ENCODE data around the gene FNDC8. TPM values are rescaled to one million over a fixed set of nuclear protein-coding genes. Genes with fewer than 3 reads are reported as not detected.

The FNDC8 gene
- total RNA-seq, 5 donors from 2014 or later (not counting 1 experiment from before 2014, with no cell fraction given), result not detected

- POLR2A ChIA-PET, result interaction anchor here in 1 of 2 donors (0.6 kb wide), 3 partner anchors 26 to 585 kb away, joined by 3 to 4 read pairs (median 3); no protein-coding TSS in a partner anchor
Measured at GRCh38 chr17:35117984-35118383, 3.4 kb upstream of the FNDC8 start.

DNA sequence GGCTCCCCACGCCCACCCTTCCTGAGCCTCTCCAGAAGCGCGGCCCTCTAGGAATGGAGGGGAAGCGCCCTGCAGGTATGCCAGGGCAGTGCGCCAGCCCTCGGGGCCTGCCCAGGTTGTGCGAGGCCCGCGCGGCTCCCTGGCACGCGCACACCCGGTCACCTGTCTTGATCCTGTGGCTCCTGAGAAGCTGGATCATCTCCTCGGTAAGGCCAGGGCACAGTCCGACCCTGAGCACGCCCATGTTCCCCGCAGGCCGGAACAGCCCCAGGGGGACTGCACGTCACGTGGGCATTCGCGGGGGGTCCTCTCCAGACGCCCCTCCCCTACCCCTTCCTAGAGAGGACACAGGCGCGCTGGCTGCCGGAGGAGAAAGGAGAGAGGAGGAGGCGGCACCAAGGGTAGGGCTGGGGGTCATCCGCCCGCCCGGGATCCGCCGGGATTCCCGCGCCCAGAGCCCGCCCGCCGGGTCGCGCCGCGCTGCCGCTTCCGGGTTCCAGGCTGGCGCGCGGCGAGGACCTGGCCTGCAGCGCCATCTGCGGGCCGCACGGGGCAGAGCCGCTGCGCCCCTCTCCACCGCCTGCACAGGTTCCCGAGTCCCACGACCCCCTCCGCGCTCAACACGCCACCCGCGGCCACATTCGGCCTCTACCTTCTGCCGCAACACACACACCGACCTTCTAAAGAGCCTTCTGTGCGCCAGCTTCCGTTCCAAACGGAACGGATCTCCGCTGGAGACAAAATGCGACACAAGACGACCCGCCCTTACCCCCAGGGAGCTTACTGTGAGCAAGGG, 1.8 kb upstream of the FNDC8 start, which contains the start of gene RAD51D:
Gene RAD51D (minus strand): TSS at position 491 of the 796 bp plus-strand sequence. CDS start 247 bp downstream, at position 244.
- peak; percentile 91 to 96 (median 93) for ATAC-seq (replicated peaks in 1 of 4)
- CTCF ChIA-PET, result interaction anchor here (0.6 to 3.1 kb wide), 24 partner anchors 11 to 700 kb away, joined by 3 to 18 read pairs (median 4); partner anchors contain the start of genes CCT6B (in 1 of the 2), LIG3 (in 1 of the 2), RFFL (in 1 of the 2) and SLFN11 (in 1 of the 2)
- POLR2A ChIA-PET, result interaction anchor here in 1 of 2 donors (0.5 to 1.4 kb wide), 3 partner anchors 56 to 250 kb away, joined by 3 read pairs; partner anchors contain the start of gene RFFL
- Histone ChIP-seq H3K27ac (ENCODE audit: low read length) (peak within 1 kb of the TSS; percentile 62), H3K27me3 (replicated peaks in 1 of 2; ENCODE audit: control insufficient read depth in 2 of 2, extremely low read depth in 1 of 2, insufficient read depth in 2 of 2, low read length in 1 of 2) (no peaks in the 10 kb centered on the region), H3K9me3 (no peaks in the 10 kb centered on the region), H3K36me3 (ENCODE audit: control insufficient read depth in 2 of 2, extremely low read depth in 1 of 2, insufficient read depth in 1 of 2, low read length in 1 of 2) (peaks cover 0 to 4% of the 10 kb centered on the region in 2 donors), H3K4me1 (ENCODE audit: control insufficient read depth in 1 of 2, extremely low read depth in 1 of 2, insufficient read depth in 2 of 2, low read length in 2 of 2) (peaks cover 2 to 33% of the 10 kb centered on the region in 2 experiments), H3K4me3 (ENCODE audit: control insufficient read depth in 1 of 2, extremely low read depth in 1 of 2, low read length in 1 of 2) (peak within 1 kb of the TSS; percentile 87 to 93)
- no peaks in the 10 kb centered on the region for H3K9me3 Mint-ChIP-seq
- peak within 1 kb of the TSS; percentile 81 to 94 for H3K27ac Mint-ChIP-seq
- H3K27me3 Mint-ChIP-seq, result no peaks in the 10 kb centered on the region
- peak within 1 kb of the TSS; percentile 87 to 93 (median 88) for H3K4me3 Mint-ChIP-seq
- H3K36me3 Mint-ChIP-seq, result peaks cover 12% of the 10 kb centered on the region
- DNase-seq, result peak; percentile 50 to 91 (median 72)
- peaks cover 37 to 40% (median 38%) of the 10 kb centered on the region in 3 donors for H3K4me1 Mint-ChIP-seq
- under 1% methylated on average over 57 of the region's 72 CpGs for WGBS (ENCODE audit: insufficient coverage)

More at GRCh38 chr17:35117984-35118383, 3.4 kb upstream of the FNDC8 start:
- Histone ChIP-seq H3K27me3 (replicated peaks in 1 of 2; ENCODE audit: control insufficient read depth in 2 of 2, extremely low read depth in 1 of 2, insufficient read depth in 2 of 2, low read length in 1 of 2) (no peaks in the 10 kb centered on the region), H3K4me3 (ENCODE audit: control insufficient read depth in 1 of 2, extremely low read depth in 1 of 2, low read length in 1 of 2) (no peak overlapping the region), H3K4me1 (ENCODE audit: control insufficient read depth in 1 of 2, extremely low read depth in 1 of 2, insufficient read depth in 2 of 2, low read length in 2 of 2) (peaks cover 2 to 33% of the 10 kb centered on the region in 2 experiments), H3K27ac (ENCODE audit: low read length) (no peak overlapping the region), H3K9me3 (no peaks in the 10 kb centered on the region), H3K36me3 (ENCODE audit: control insufficient read depth in 2 of 2, extremely low read depth in 1 of 2, insufficient read depth in 1 of 2, low read length in 1 of 2) (peaks cover 0 to 4% of the 10 kb centered on the region in 2 donors)
- peak overlapping the region; percentile 86 to 93 (median 88) for H3K4me3 Mint-ChIP-seq
- peaks cover 37 to 44% (median 38%) of the 10 kb centered on the region in 3 donors for H3K4me1 Mint-ChIP-seq
- H3K9me3 Mint-ChIP-seq, result no peaks in the 10 kb centered on the region
- no peaks in the 10 kb centered on the region for H3K27me3 Mint-ChIP-seq
- DNase-seq, result peak in 17 of 35 experiments; percentile 7 to 51 (median 14)
- CTCF ChIA-PET, result interaction anchor here (0.9 to 3.1 kb wide), 4 partner anchors 54 to 576 kb away, joined by 3 to 18 read pairs (median 6); partner anchors contain the start of gene RFFL (in 1 of the 2)
- no peak for ATAC-seq (replicated peaks in 1 of 4)
- H3K36me3 Mint-ChIP-seq, result peaks cover 13% of the 10 kb centered on the region
- peak overlapping the region; percentile 62 to 80 for H3K27ac Mint-ChIP-seq

DNA sequence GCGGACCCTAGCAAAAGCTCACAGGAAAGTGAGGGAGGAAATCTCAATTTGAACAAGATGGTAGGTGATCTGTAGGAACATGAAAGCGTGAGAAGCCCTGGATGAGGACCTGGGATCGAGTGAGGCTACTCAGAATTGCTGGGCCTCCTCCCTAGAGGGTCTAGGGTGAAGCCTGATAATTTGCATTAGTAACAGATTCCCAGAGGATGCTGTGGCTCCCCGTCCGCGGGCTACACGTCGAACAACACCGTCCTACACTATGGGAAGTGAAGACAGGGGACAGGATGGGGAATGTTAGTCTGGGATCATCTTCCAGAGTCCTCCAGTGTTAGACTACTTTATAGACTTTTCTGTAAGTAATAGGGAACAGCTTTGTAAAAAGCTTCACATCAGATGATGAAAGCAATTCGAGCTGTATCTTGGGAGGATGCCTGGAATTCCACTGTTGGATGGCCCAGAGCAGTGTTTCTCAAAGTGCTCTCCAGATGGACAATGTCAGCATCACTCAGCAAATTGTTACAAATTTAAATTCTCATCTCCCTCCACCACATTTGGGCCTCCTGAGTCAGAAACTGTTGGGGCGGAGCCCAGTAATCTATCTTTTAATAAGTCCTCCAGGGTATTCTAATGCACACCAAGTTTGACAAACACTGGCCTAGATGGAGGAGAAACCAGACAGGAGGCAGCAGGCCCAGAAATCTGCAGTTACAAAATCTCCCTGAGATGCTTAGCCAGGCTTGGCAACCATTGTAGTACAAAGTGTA, 6.5 kb downstream of the FNDC8 start:
- Mint-ChIP-seq H3K36me3 (peaks cover 3% of the 10 kb centered on the region), H3K4me3 (no peak overlapping the region), H3K27ac (no peak overlapping the region), H3K4me1 (no peaks in the 10 kb centered on the region), H3K9me3 (no peaks in the 10 kb centered on the region), H3K27me3 (no peaks in the 10 kb centered on the region)
- ATAC-seq (replicated peaks in 1 of 4) (no peak), DNase-seq (no peak)
- no peaks in the 10 kb centered on the region for H3K27me3 ChIP-seq (replicated peaks in 1 of 2; ENCODE audit: control insufficient read depth in 2 of 2, extremely low read depth in 1 of 2, insufficient read depth in 2 of 2, low read length in 1 of 2)
- CTCF ChIA-PET, result no interaction called here
- H3K36me3 ChIP-seq (ENCODE audit: control insufficient read depth in 2 of 2, extremely low read depth in 1 of 2, insufficient read depth in 1 of 2, low read length in 1 of 2), result peaks cover 11 to 21% of the 10 kb centered on the region in 2 donors
- POLR2A ChIA-PET, result no interaction called here
- no peak overlapping the region for H3K4me3 ChIP-seq (ENCODE audit: control insufficient read depth in 1 of 2, extremely low read depth in 1 of 2, low read length in 1 of 2)
- 91% methylated on average over 4 of the region's 11 CpGs for WGBS (ENCODE audit: insufficient coverage)
- no peaks in the 10 kb centered on the region for H3K4me1 ChIP-seq (ENCODE audit: control insufficient read depth in 1 of 2, extremely low read depth in 1 of 2, insufficient read depth in 2 of 2, low read length in 2 of 2)
- no peaks in the 10 kb centered on the region for H3K9me3 ChIP-seq
- H3K27ac ChIP-seq (ENCODE audit: low read length), result no peak overlapping the region

GRCh38 chr17:35129154-35129972, 7.9 kb downstream of the FNDC8 start:
- Histone ChIP-seq H3K4me3 (ENCODE audit: control insufficient read depth in 1 of 2, extremely low read depth in 1 of 2, low read length in 1 of 2) (no peak overlapping the region), H3K27me3 (replicated peaks in 1 of 2; ENCODE audit: control insufficient read depth in 2 of 2, extremely low read depth in 1 of 2, insufficient read depth in 2 of 2, low read length in 1 of 2) (no peaks in the 10 kb centered on the region), H3K9me3 (no peaks in the 10 kb centered on the region), H3K4me1 (ENCODE audit: control insufficient read depth in 1 of 2, extremely low read depth in 1 of 2, insufficient read depth in 2 of 2, low read length in 2 of 2) (no peaks in the 10 kb centered on the region), H3K27ac (ENCODE audit: low read length) (no peak overlapping the region), H3K36me3 (ENCODE audit: control insufficient read depth in 2 of 2, extremely low read depth in 1 of 2, insufficient read depth in 1 of 2, low read length in 1 of 2) (peaks cover 12 to 35% of the 10 kb centered on the region in 2 donors)
- WGBS (ENCODE audit: insufficient coverage), result 89% methylated on average over 9 of the region's 11 CpGs
- Mint-ChIP-seq H3K9me3 (no peaks in the 10 kb centered on the region), H3K4me3 (no peak overlapping the region), H3K36me3 (peaks cover 12% of the 10 kb centered on the region), H3K27ac (no peak overlapping the region), H3K27me3 (no peaks in the 10 kb centered on the region), H3K4me1 (peaks cover 0 to 4% (median 0%) of the 10 kb centered on the region in 3 donors)
- ChIA-PET CTCF (interaction anchor here in 1 of 2 donors (0.6 kb wide), 1 partner anchor 14 kb away, joined by 3 read pairs; no protein-coding TSS in a partner anchor), POLR2A (no interaction called here)
- ATAC-seq (replicated peaks in 1 of 4), result no peak
- no peak for DNase-seq

DNA sequence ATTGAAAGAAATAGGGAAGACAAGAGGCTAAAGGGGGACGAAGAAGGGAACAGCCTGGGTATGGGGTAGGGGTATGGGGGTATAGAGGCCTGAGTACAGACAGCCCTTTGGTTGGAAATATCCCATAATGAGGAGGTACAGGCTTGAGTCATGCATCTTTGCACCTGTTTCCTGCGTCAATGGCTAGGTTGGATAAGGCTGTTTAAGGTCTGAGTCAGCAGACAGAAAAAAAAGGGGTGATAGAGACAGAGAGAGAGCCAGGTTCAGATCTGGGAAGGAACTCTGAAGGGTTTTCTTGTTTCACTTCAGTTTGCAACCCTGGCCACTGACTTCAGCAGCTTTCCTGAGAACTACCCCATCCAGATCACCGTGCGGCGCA, 8.5 kb downstream of the FNDC8 start:
- Mint-ChIP-seq H3K27ac (no peak overlapping the region), H3K9me3 (no peaks in the 10 kb centered on the region), H3K36me3 (peaks cover 17% of the 10 kb centered on the region), H3K4me3 (no peak overlapping the region), H3K4me1 (peaks cover 0 to 4% (median 0%) of the 10 kb centered on the region in 3 donors), H3K27me3 (no peaks in the 10 kb centered on the region)
- Histone ChIP-seq H3K27ac (ENCODE audit: low read length) (no peak overlapping the region), H3K4me1 (ENCODE audit: control insufficient read depth in 1 of 2, extremely low read depth in 1 of 2, insufficient read depth in 2 of 2, low read length in 2 of 2) (no peaks in the 10 kb centered on the region), H3K9me3 (no peaks in the 10 kb centered on the region), H3K36me3 (ENCODE audit: control insufficient read depth in 2 of 2, extremely low read depth in 1 of 2, insufficient read depth in 1 of 2, low read length in 1 of 2) (peaks cover 12 to 41% of the 10 kb centered on the region in 2 donors), H3K4me3 (ENCODE audit: control insufficient read depth in 1 of 2, extremely low read depth in 1 of 2, low read length in 1 of 2) (no peak overlapping the region), H3K27me3 (replicated peaks in 1 of 2; ENCODE audit: control insufficient read depth in 2 of 2, extremely low read depth in 1 of 2, insufficient read depth in 2 of 2, low read length in 1 of 2) (no peaks in the 10 kb centered on the region)
- WGBS (ENCODE audit: insufficient coverage), result 93% methylated on average over 5 of the region's 5 CpGs
- DNase-seq (no peak), ATAC-seq (replicated peaks in 1 of 4) (no peak)
- CTCF ChIA-PET, result no interaction called here
- POLR2A ChIA-PET, result no interaction called here
